WTC11 (cell line): ENCODE measurements around the gene SSH3. TPM values are rescaled to one million over a fixed set of nuclear protein-coding genes. Genes with fewer than 3 reads are reported as not detected.

Source experiments
- ATAC-seq: fragments of 200-7000 bp; cut with Tn5 transposase; 2 replicates; pipeline ENCODE4 v1.10.0; 2021; ENCODE audit warnings: mild to moderate bottlenecking, moderate library complexity
- CTCF ChIA-PET: fragments of 300-600 bp; sonication (Branson Sonifier 250); formaldehyde crosslinking; loops from one replicate; lab custom pipeline; 2021; ENCODE audit warnings: antibody characterized with exemption; lab: Charles Lee
- POLR2A ChIA-PET: fragments of 350-600 bp; sonication (Branson Sonifier 250); formaldehyde crosslinking; loops from one replicate; lab custom pipeline; 2021; ENCODE audit warnings: antibody characterized with exemption; lab: Charles Lee
- DNase-seq: peaks from one replicate; pipeline ENCODE4 v3.0.0; 2021; ENCODE audit warnings: low spot score
- H3K27ac Mint-ChIP-seq: 2 replicates; pipeline ENCODE4 v1.8.0; 2021; ENCODE audit warnings: mixed read lengths
- H3K27me3 Mint-ChIP-seq: 2 replicates; pipeline ENCODE4 v1.8.0; 2021; ENCODE audit warnings: low read depth, mild to moderate bottlenecking, moderate library complexity, mixed read lengths
- H3K36me3 Mint-ChIP-seq: 2 replicates; pipeline ENCODE4 v1.8.0; 2021; ENCODE audit warnings: mixed read lengths
- H3K4me1 Mint-ChIP-seq: 2 replicates; pipeline ENCODE4 v1.8.0; 2022; ENCODE audit warnings: mixed read lengths
- H3K4me3 Mint-ChIP-seq: 2 replicates; pipeline ENCODE4 v1.8.0; 2021; ENCODE audit warnings: mild to moderate bottlenecking, moderate library complexity, mixed read lengths
- H3K9me3 Mint-ChIP-seq: 2 replicates; pipeline ENCODE4 v1.8.0; 2021; ENCODE audit warnings: mixed read lengths
- CREB1 ChIP-seq: sonication (generic); formaldehyde crosslinking; IDR thresholded peaks from 2 replicates; pipeline ENCODE4 v1.8.0; 2023; ENCODE audit warnings: mild to moderate bottlenecking, missing genetic modification reagents
- EMX1 ChIP-seq: fragments of 250-450 bp; sonication (Bioruptor Pico); IDR thresholded peaks from 2 replicates; pipeline ENCODE4 v1.8.0; 2021; ENCODE audit warnings: mild to moderate bottlenecking
- ESRRA ChIP-seq: sonication (generic); formaldehyde crosslinking; IDR thresholded peaks from 2 replicates; pipeline ENCODE4 v1.8.1; 2022; ENCODE audit warnings: mild to moderate bottlenecking, missing genetic modification reagents, borderline replicate concordance
- ETV6 ChIP-seq: sonication (generic); formaldehyde crosslinking; IDR thresholded peaks from 2 replicates; pipeline ENCODE4 v1.8.1; 2022; ENCODE audit warnings: mild to moderate bottlenecking, missing genetic modification reagents
- FOXJ3 ChIP-seq: sonication (generic); formaldehyde crosslinking; IDR thresholded peaks from 2 replicates; pipeline ENCODE4 v1.9.0; 2021; ENCODE audit warnings: missing genetic modification reagents, mild to moderate bottlenecking, borderline replicate concordance
- FOXK1 ChIP-seq: sonication (generic); formaldehyde crosslinking; IDR thresholded peaks from 2 replicates; pipeline ENCODE4 v1.8.0; 2022; ENCODE audit warnings: mild to moderate bottlenecking, moderate library complexity, missing genetic modification reagents
- GRHL2 ChIP-seq: fragments of 250-450 bp; sonication (Bioruptor Pico); IDR thresholded peaks from 2 replicates; pipeline ENCODE4 v1.8.0; 2022; ENCODE audit warnings: mild to moderate bottlenecking, moderate library complexity; ENCODE audit not compliant: insufficient replicate concordance, severe bottlenecking
- HMGA2 ChIP-seq: fragments of 250-450 bp; sonication (Bioruptor Pico); IDR thresholded peaks from 2 replicates; pipeline ENCODE4 v1.4.0; 2021; ENCODE audit warnings: mild to moderate bottlenecking, moderate library complexity
- JAZF1 ChIP-seq: fragments of 250-450 bp; sonication (Bioruptor Pico); IDR thresholded peaks from 2 replicates; pipeline ENCODE4 v1.9.0; 2021; ENCODE audit warnings: moderate library complexity, mild to moderate bottlenecking, inconsistent platforms
- JUN ChIP-seq: sonication (generic); formaldehyde crosslinking; IDR thresholded peaks from 2 replicates; pipeline ENCODE4 v1.8.0; 2023; ENCODE audit warnings: mild to moderate bottlenecking, missing genetic modification reagents
- MXD4 ChIP-seq: fragments of 250-450 bp; sonication (Bioruptor Pico); IDR thresholded peaks from 2 replicates; pipeline ENCODE4 v1.8.0; 2021; ENCODE audit warnings: mild to moderate bottlenecking, moderate library complexity, borderline replicate concordance
- NFATC4 ChIP-seq: fragments of 250-450 bp; sonication (Bioruptor Pico); IDR thresholded peaks from 2 replicates; pipeline ENCODE4 v1.9.0; 2021; ENCODE audit warnings: mild to moderate bottlenecking
- NR1H2 ChIP-seq: sonication (generic); formaldehyde crosslinking; IDR thresholded peaks from 2 replicates; pipeline ENCODE4 v1.9.0; 2021; ENCODE audit warnings: mild to moderate bottlenecking, moderate library complexity, missing genetic modification reagents
- NR2C2 ChIP-seq: sonication (generic); formaldehyde crosslinking; IDR thresholded peaks from 2 replicates; pipeline ENCODE4 v1.8.0; 2022; ENCODE audit warnings: mild to moderate bottlenecking, missing genetic modification reagents
- NR3C1 ChIP-seq: sonication (generic); formaldehyde crosslinking; conservative IDR thresholded peaks from 2 replicates; pipeline ENCODE4 v1.8.1; 2023; ENCODE audit warnings: low read depth, mild to moderate bottlenecking, missing genetic modification reagents
- OVOL2 ChIP-seq: fragments of 250-450 bp; sonication (Bioruptor Pico); IDR thresholded peaks from 2 replicates; pipeline ENCODE4 v1.9.0; 2021; ENCODE audit warnings: mild to moderate bottlenecking, borderline replicate concordance
- PRRX2 ChIP-seq: fragments of 250-450 bp; sonication (Bioruptor Pico); IDR thresholded peaks from 2 replicates; pipeline ENCODE4 v1.8.0; 2021; ENCODE audit warnings: mild to moderate bottlenecking
- RORB ChIP-seq: fragments of 250-450 bp; sonication (Bioruptor Pico); IDR thresholded peaks from 2 replicates; pipeline ENCODE4 v1.9.0; 2021; ENCODE audit warnings: mild to moderate bottlenecking
- SP1 ChIP-seq: sonication (generic); formaldehyde crosslinking; conservative IDR thresholded peaks from 2 replicates; pipeline ENCODE4 v1.8.1; 2022; ENCODE audit warnings: missing genetic modification reagents
- TCF7 ChIP-seq: sonication (generic); formaldehyde crosslinking; IDR thresholded peaks from 2 replicates; pipeline ENCODE4 v1.8.0; 2022; ENCODE audit warnings: mild to moderate bottlenecking, low read depth, missing genetic modification reagents, moderate library complexity
- ZNF219 ChIP-seq: sonication (generic); formaldehyde crosslinking; IDR thresholded peaks from 2 replicates; pipeline ENCODE4 v1.8.0; 2023; ENCODE audit warnings: missing genetic modification reagents, mild to moderate bottlenecking, borderline replicate concordance
- total RNA-seq: library from RNA; stranded (reverse); gene quantifications from 3 replicates; pipeline ENCODE4 v1.2.3, GENCODE V29; 2021
- TF ChIP-seq, protein P1 (sequence below): sonication (generic); formaldehyde crosslinking; IDR thresholded peaks from 2 replicates; pipeline ENCODE4 v1.8.0; 2023; ENCODE audit warnings: missing genetic modification reagents
- TF ChIP-seq, protein P2 (sequence below): sonication (generic); formaldehyde crosslinking; IDR thresholded peaks from 2 replicates; pipeline ENCODE4 v1.8.0; 2022; ENCODE audit warnings: mild to moderate bottlenecking, missing genetic modification reagents
- TF ChIP-seq, protein P3 (sequence below): fragments of 200-600 bp; IDR thresholded peaks from 2 replicates; pipeline ENCODE4 v1.8.0; 2022; ENCODE audit warnings: antibody characterized with exemption
- TF ChIP-seq, protein P4 (sequence below): fragments of 250-450 bp; sonication (Bioruptor Pico); IDR thresholded peaks from 2 replicates; pipeline ENCODE4 v1.9.0; 2021; ENCODE audit warnings: mild to moderate bottlenecking
- TF ChIP-seq, protein P5 (sequence below): sonication (generic); formaldehyde crosslinking; IDR thresholded peaks from 2 replicates; pipeline ENCODE4 v1.8.1; 2022; ENCODE audit warnings: mild to moderate bottlenecking, missing genetic modification reagents, moderate library complexity, borderline replicate concordance
- TF ChIP-seq, protein P6 (sequence below): sonication (generic); formaldehyde crosslinking; IDR thresholded peaks from 2 replicates; pipeline ENCODE4 v1.8.0; 2022; ENCODE audit warnings: mild to moderate bottlenecking, missing genetic modification reagents
- TF ChIP-seq, protein P7 (sequence below): sonication (generic); formaldehyde crosslinking; IDR thresholded peaks from 2 replicates; pipeline ENCODE4 v1.8.1; 2022; ENCODE audit warnings: mild to moderate bottlenecking, moderate library complexity, missing genetic modification reagents
- TF ChIP-seq, protein P8 (sequence below): fragments of 250-450 bp; sonication (Bioruptor Pico); IDR thresholded peaks from 2 replicates; pipeline ENCODE4 v1.9.0; 2021; ENCODE audit warnings: mild to moderate bottlenecking

SSH3 gene
- total RNA-seq, 1 experiment from 2014 or later: 42.3 TPM

DNA sequence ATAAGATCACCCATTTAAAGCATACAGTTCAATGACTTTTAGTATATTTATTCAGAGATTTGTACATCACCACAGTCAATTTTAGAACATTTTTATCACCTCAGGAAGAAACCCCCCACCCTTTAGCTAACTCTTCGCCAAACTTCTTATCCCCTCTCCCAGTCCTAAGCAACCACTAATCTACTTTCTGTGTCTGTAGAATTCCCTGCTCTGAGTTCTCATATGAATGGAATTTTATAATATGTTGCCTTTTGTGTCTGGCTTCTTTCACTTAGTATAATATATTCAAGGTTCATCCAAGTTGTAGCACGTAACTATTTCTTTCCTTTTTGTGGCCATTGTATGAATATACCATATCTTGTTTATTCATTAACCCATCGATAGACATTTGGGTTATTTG lies 10.7 kb upstream of the SSH3 start:
- DNase-seq: no peak
- H3K4me1 Mint-ChIP-seq: peaks cover 7% of the 10 kb centered on the region
- H3K36me3 Mint-ChIP-seq: peaks cover 44% of the 10 kb centered on the region
- ATAC-seq: no peak
- no peak overlapping the region for H3K4me3 Mint-ChIP-seq
- CTCF ChIA-PET: interaction anchor here (2.3 kb wide), 1 partner anchor 25 kb away, joined by 9 read pairs; no protein-coding TSS in a partner anchor
- H3K27me3 Mint-ChIP-seq: no peaks in the 10 kb centered on the region
- no peak overlapping the region for H3K27ac Mint-ChIP-seq
- POLR2A ChIA-PET: interaction anchor here (1.7 kb wide), 1 partner anchor 10 kb away, joined by 5 read pairs; the partner anchor contains the start of gene SSH3
- no peak for TF ChIP-seq TCF7
- TF ChIP-seq ESRRA: no peak
- TF ChIP-seq, protein P1, sequence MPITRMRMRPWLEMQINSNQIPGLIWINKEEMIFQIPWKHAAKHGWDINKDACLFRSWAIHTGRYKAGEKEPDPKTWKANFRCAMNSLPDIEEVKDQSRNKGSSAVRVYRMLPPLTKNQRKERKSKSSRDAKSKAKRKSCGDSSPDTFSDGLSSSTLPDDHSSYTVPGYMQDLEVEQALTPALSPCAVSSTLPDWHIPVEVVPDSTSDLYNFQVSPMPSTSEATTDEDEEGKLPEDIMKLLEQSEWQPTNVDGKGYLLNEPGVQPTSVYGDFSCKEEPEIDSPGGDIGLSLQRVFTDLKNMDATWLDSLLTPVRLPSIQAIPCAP (CRISPR knock-in tag): no peak
- TF ChIP-seq JAZF1 (CRISPR knock-in tag): no peak
- TF ChIP-seq NR1H2 (CRISPR knock-in tag): no peak
- TF ChIP-seq NR2C2 (CRISPR knock-in tag): no peak
- no peak for TF ChIP-seq NFATC4 (CRISPR knock-in tag)
- TF ChIP-seq HMGA2: no peak
- peaks cover 15% of the 10 kb centered on the region for H3K9me3 Mint-ChIP-seq

DNA sequence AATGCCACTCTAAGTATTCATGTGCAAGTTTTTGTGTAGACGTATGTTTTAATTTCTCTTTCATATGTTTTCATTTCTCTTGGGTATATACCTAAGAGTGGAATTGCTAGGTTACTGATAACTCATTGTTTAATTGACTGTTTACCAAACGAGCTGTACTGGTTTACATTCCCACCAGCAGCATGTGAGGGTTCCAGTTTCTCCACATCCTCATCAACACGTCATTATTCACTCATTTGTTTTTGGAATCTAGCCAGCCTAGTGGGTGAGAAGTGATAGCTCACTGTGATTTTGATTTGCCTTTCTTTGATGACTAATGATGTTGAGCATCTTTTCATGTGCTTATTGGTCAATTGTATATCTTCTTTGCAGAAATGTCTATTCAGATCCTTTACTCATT lies 10.2 kb upstream of the SSH3 start:
- CTCF ChIA-PET: interaction anchor here (2.3 kb wide), 1 partner anchor 24 kb away, joined by 9 read pairs; no protein-coding TSS in a partner anchor
- Mint-ChIP-seq H3K27me3 (no peaks in the 10 kb centered on the region), H3K36me3 (peaks cover 48% of the 10 kb centered on the region)

DNA sequence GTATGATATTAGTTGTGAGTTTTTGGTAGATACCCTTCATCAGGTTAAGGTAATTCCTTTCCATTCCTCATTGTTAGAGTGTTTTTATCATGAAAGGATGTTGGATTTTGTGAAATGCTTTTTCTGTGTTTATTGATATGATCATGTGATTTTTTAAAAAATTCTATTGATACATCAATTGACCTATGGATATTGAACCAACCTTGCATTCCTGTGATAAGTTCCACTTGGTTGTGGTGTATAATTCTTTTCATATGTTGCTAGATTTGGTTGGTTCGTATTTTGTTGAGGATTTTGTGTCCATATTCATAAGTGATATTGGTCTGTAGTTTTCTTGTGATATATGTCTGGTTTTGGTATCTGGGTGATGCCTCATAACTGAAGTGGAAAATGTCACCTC lies 7.5 kb upstream of the SSH3 start:
- ChIA-PET POLR2A (no interaction called here), CTCF (interaction anchor here (1.4 kb wide), 2 partner anchors 8 to 34 kb away, joined by 3 to 4 read pairs; no protein-coding TSS in a partner anchor)
- no peaks in the 10 kb centered on the region for H3K27me3 Mint-ChIP-seq
- H3K4me1 Mint-ChIP-seq: no peaks in the 10 kb centered on the region
- no peak overlapping the region for H3K4me3 Mint-ChIP-seq
- DNase-seq (no peak), ATAC-seq (no peak)
- no peak overlapping the region for H3K27ac Mint-ChIP-seq
- H3K36me3 Mint-ChIP-seq: peaks cover 54% of the 10 kb centered on the region
- peaks cover 15% of the 10 kb centered on the region for H3K9me3 Mint-ChIP-seq
- TF ChIP-seq JUN (CRISPR knock-in tag) (no peak), GRHL2 (CRISPR knock-in tag) (no peak), OVOL2 (CRISPR knock-in tag) (no peak), RORB (CRISPR knock-in tag) (no peak), SP1 (CRISPR knock-in tag) (no peak)
- TF ChIP-seq, protein P2, sequence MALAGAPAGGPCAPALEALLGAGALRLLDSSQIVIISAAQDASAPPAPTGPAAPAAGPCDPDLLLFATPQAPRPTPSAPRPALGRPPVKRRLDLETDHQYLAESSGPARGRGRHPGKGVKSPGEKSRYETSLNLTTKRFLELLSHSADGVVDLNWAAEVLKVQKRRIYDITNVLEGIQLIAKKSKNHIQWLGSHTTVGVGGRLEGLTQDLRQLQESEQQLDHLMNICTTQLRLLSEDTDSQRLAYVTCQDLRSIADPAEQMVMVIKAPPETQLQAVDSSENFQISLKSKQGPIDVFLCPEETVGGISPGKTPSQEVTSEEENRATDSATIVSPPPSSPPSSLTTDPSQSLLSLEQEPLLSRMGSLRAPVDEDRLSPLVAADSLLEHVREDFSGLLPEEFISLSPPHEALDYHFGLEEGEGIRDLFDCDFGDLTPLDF (CRISPR knock-in tag): no peak
- TF ChIP-seq, protein P3, sequence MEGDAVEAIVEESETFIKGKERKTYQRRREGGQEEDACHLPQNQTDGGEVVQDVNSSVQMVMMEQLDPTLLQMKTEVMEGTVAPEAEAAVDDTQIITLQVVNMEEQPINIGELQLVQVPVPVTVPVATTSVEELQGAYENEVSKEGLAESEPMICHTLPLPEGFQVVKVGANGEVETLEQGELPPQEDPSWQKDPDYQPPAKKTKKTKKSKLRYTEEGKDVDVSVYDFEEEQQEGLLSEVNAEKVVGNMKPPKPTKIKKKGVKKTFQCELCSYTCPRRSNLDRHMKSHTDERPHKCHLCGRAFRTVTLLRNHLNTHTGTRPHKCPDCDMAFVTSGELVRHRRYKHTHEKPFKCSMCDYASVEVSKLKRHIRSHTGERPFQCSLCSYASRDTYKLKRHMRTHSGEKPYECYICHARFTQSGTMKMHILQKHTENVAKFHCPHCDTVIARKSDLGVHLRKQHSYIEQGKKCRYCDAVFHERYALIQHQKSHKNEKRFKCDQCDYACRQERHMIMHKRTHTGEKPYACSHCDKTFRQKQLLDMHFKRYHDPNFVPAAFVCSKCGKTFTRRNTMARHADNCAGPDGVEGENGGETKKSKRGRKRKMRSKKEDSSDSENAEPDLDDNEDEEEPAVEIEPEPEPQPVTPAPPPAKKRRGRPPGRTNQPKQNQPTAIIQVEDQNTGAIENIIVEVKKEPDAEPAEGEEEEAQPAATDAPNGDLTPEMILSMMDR: no peak
- TF ChIP-seq, protein P4, sequence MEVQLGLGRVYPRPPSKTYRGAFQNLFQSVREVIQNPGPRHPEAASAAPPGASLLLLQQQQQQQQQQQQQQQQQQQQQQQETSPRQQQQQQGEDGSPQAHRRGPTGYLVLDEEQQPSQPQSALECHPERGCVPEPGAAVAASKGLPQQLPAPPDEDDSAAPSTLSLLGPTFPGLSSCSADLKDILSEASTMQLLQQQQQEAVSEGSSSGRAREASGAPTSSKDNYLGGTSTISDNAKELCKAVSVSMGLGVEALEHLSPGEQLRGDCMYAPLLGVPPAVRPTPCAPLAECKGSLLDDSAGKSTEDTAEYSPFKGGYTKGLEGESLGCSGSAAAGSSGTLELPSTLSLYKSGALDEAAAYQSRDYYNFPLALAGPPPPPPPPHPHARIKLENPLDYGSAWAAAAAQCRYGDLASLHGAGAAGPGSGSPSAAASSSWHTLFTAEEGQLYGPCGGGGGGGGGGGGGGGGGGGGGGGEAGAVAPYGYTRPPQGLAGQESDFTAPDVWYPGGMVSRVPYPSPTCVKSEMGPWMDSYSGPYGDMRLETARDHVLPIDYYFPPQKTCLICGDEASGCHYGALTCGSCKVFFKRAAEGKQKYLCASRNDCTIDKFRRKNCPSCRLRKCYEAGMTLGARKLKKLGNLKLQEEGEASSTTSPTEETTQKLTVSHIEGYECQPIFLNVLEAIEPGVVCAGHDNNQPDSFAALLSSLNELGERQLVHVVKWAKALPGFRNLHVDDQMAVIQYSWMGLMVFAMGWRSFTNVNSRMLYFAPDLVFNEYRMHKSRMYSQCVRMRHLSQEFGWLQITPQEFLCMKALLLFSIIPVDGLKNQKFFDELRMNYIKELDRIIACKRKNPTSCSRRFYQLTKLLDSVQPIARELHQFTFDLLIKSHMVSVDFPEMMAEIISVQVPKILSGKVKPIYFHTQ (CRISPR knock-in tag): no peak
- TF ChIP-seq, protein P5, sequence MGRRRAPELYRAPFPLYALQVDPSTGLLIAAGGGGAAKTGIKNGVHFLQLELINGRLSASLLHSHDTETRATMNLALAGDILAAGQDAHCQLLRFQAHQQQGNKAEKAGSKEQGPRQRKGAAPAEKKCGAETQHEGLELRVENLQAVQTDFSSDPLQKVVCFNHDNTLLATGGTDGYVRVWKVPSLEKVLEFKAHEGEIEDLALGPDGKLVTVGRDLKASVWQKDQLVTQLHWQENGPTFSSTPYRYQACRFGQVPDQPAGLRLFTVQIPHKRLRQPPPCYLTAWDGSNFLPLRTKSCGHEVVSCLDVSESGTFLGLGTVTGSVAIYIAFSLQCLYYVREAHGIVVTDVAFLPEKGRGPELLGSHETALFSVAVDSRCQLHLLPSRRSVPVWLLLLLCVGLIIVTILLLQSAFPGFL (CRISPR knock-in tag): no peak

More for the DNA sequence above, 10.2 kb upstream of the SSH3 start:
- Mint-ChIP-seq H3K9me3 (peaks cover 15% of the 10 kb centered on the region), H3K4me3 (no peak overlapping the region), H3K27ac (no peak overlapping the region), H3K4me1 (peaks cover 3% of the 10 kb centered on the region)
- POLR2A ChIA-PET: interaction anchor here (1.7 kb wide), 1 partner anchor 10 kb away, joined by 5 read pairs; the partner anchor contains the start of gene SSH3
- DNase-seq (no peak), ATAC-seq (no peak)
- TF ChIP-seq, protein P6, sequence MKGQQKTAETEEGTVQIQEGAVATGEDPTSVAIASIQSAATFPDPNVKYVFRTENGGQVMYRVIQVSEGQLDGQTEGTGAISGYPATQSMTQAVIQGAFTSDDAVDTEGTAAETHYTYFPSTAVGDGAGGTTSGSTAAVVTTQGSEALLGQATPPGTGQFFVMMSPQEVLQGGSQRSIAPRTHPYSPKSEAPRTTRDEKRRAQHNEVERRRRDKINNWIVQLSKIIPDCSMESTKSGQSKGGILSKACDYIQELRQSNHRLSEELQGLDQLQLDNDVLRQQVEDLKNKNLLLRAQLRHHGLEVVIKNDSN (CRISPR knock-in tag): no peak
- TF ChIP-seq FOXK1 (CRISPR knock-in tag) (no peak), CREB1 (no peak), OVOL2 (CRISPR knock-in tag) (no peak), GRHL2 (CRISPR knock-in tag) (no peak), MXD4 (CRISPR knock-in tag) (no peak), FOXJ3 (no peak), NR3C1 (CRISPR knock-in tag) (no peak), EMX1 (CRISPR knock-in tag) (no peak), PRRX2 (CRISPR knock-in tag) (no peak), ZNF219 (CRISPR knock-in tag) (no peak), ETV6 (no peak)
- TF ChIP-seq, protein P7, sequence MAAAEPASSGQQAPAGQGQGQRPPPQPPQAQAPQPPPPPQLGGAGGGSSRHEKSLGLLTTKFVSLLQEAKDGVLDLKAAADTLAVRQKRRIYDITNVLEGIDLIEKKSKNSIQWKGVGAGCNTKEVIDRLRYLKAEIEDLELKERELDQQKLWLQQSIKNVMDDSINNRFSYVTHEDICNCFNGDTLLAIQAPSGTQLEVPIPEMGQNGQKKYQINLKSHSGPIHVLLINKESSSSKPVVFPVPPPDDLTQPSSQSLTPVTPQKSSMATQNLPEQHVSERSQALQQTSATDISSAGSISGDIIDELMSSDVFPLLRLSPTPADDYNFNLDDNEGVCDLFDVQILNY: no peak
- TF ChIP-seq, protein P8, sequence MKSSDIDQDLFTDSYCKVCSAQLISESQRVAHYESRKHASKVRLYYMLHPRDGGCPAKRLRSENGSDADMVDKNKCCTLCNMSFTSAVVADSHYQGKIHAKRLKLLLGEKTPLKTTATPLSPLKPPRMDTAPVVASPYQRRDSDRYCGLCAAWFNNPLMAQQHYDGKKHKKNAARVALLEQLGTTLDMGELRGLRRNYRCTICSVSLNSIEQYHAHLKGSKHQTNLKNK (CRISPR knock-in tag): no peak
